Trophoblast cell (in vitro differentiated cells and primary cell): ENCODE data around the gene LBH.
A peak's percentile ranks its signal among the peaks of the same experiment; 100 is the strongest.

Experiments
- DNase-seq, 2 donors: peaks; one replicate each; pipeline ENCODE4 v3.0.0-alpha.2; 2016
- H2AFZ ChIP-seq: 2 replicates; pipeline ENCODE4 v1.6.1; 2013; ENCODE audit warnings: low read length, moderate library complexity, mild to moderate bottlenecking; ENCODE audit not compliant: insufficient read depth, poor library complexity
- H2AK5ac ChIP-seq: 2 replicates; pipeline ENCODE4 v1.6.1; 2013; ENCODE audit warnings: mild to moderate bottlenecking, low read length
- H2BK120ac ChIP-seq: 2 replicates; pipeline ENCODE4 v1.6.1; 2013; ENCODE audit warnings: low read length, mild to moderate bottlenecking, moderate library complexity; ENCODE audit not compliant: insufficient read depth, poor library complexity
- H2BK12ac ChIP-seq: 2 replicates; pipeline ENCODE4 v1.6.1; 2013; ENCODE audit warnings: mild to moderate bottlenecking, low read length, moderate library complexity
- H2BK5ac ChIP-seq: 2 replicates; pipeline ENCODE4 v1.6.1; 2013; ENCODE audit warnings: low read length, low read depth, moderate library complexity, mild to moderate bottlenecking; ENCODE audit not compliant: poor library complexity
- H3K14ac ChIP-seq: 2 replicates; pipeline ENCODE4 v1.6.1; 2013; ENCODE audit warnings: mild to moderate bottlenecking, low read length
- H3K18ac ChIP-seq: 2 replicates; pipeline ENCODE4 v1.6.1; 2013; ENCODE audit warnings: mild to moderate bottlenecking, low read length
- H3K23ac ChIP-seq: 2 replicates; pipeline ENCODE4 v1.6.1; 2013; ENCODE audit warnings: low read length
- H3K27ac ChIP-seq: 2 replicates; pipeline ENCODE4 v1.5.1; 2013; ENCODE audit warnings: low read depth, mild to moderate bottlenecking, inconsistent platforms, low read length, moderate library complexity
- H3K27me3 ChIP-seq: 2 replicates; pipeline ENCODE4 v1.6.1; 2013; ENCODE audit warnings: inconsistent platforms, mild to moderate bottlenecking, low read length, moderate library complexity; ENCODE audit not compliant: insufficient read depth
- H3K36me3 ChIP-seq, 2 experiments: 1 replicate in 1 of 2; 2 replicates in 1 of 2; pipeline ENCODE4 v1.6.1; 2013; ENCODE audit warnings: low read length in 2 of 2, mild to moderate bottlenecking in 2 of 2, moderate library complexity in 1 of 2; ENCODE audit not compliant: insufficient read depth in 2 of 2, control insufficient read depth in 1 of 2
- H3K4ac ChIP-seq: 2 replicates; pipeline ENCODE4 v1.6.1; 2013; ENCODE audit warnings: low read depth, mild to moderate bottlenecking, low read length, moderate library complexity
- H3K4me1 ChIP-seq, 2 experiments: 1 replicate in 1 of 2; 2 replicates in 1 of 2; pipeline ENCODE4 v1.6.1; 2013; ENCODE audit warnings: low read length in 2 of 2, mild to moderate bottlenecking in 2 of 2, moderate library complexity in 1 of 2; ENCODE audit not compliant: insufficient read depth in 2 of 2, control insufficient read depth in 1 of 2
- H3K4me2 ChIP-seq: 2 replicates; pipeline ENCODE4 v1.6.1; 2013; ENCODE audit warnings: inconsistent platforms, mild to moderate bottlenecking, low read length, moderate library complexity
- H3K4me3 ChIP-seq: 2 replicates; pipeline ENCODE4 v1.5.1; 2013; ENCODE audit warnings: mild to moderate bottlenecking, low read depth, low read length, inconsistent platforms
- H3K79me1 ChIP-seq: one replicate; pipeline ENCODE4 v1.6.1; 2013; ENCODE audit warnings: low read length
- H3K79me2 ChIP-seq: 2 replicates; pipeline ENCODE4 v1.6.1; 2013; ENCODE audit warnings: low read length, mild to moderate bottlenecking; ENCODE audit not compliant: control insufficient read depth, insufficient read depth, poor library complexity
- H3K9ac ChIP-seq: 2 replicates; pipeline ENCODE4 v1.6.1; 2013; ENCODE audit warnings: mild to moderate bottlenecking, low read length
- H3K9me3 ChIP-seq: 2 replicates; pipeline ENCODE4 v1.6.1; 2013; ENCODE audit warnings: low read depth, mild to moderate bottlenecking, control low read depth, inconsistent platforms, low read length; ENCODE audit not compliant: insufficient read depth
- H4K12ac ChIP-seq: 2 replicates; pipeline ENCODE4 v1.6.1; 2013; ENCODE audit warnings: low read depth, mild to moderate bottlenecking, low read length, moderate library complexity
- H4K8ac ChIP-seq: 2 replicates; pipeline ENCODE4 v1.6.1; 2013; ENCODE audit warnings: low read depth, mild to moderate bottlenecking, low read length, moderate library complexity
- H4K91ac ChIP-seq: one replicate; pipeline ENCODE4 v1.6.1; 2013; ENCODE audit warnings: low read depth, mild to moderate bottlenecking, low read length, moderate library complexity
- WGBS: extraction: QIAGEN DNeasy Blood & Tissue Kit; methylation state at CpG from one replicate; pipeline ENCODE4 v1.1.7; 2013; ENCODE audit warnings: missing lambda C conversion rate; ENCODE audit not compliant: insufficient read length, insufficient coverage; ENCODE audit errors: extremely low coverage; 5-methylcytosine and 5-hydroxymethylcytosine counted together

The LBH gene

GRCh38 chr2:30276455-30276911 is 45.1 kb downstream of the LBH start:
- H3K79me2 ChIP-seq, result no peaks in the 10 kb centered on the region
- H3K27me3 ChIP-seq, result no peaks in the 10 kb centered on the region
- no peak overlapping the region for H3K4ac ChIP-seq
- H3K18ac ChIP-seq, result no peak overlapping the region
- no peak overlapping the region for H3K9ac ChIP-seq
- no CpG with 5 or more reads among the region's 4 CpGs for WGBS
- DNase-seq, result no peak
- no peak overlapping the region for H3K23ac ChIP-seq
- no peaks in the 10 kb centered on the region for H3K9me3 ChIP-seq
- H3K27ac ChIP-seq, result no peak overlapping the region
- no peak overlapping the region for H4K91ac ChIP-seq
- peaks cover 8 to 16% of the 10 kb centered on the region in 2 experiments for H3K4me1 ChIP-seq
- H3K4me3 ChIP-seq, result no peak overlapping the region
- H3K79me1 ChIP-seq, result no peaks in the 10 kb centered on the region
- no peak overlapping the region for H2AFZ ChIP-seq
- no peak overlapping the region for H3K14ac ChIP-seq
- H2BK12ac ChIP-seq, result no peak overlapping the region
- no peak overlapping the region for H2AK5ac ChIP-seq
- H4K12ac ChIP-seq, result no peak overlapping the region
- no peak overlapping the region for H2BK5ac ChIP-seq
- no peak overlapping the region for H3K4me2 ChIP-seq
- no peak overlapping the region for H4K8ac ChIP-seq
- no peak overlapping the region for H2BK120ac ChIP-seq
- H3K36me3 ChIP-seq, result no peaks in the 10 kb centered on the region

DNA sequence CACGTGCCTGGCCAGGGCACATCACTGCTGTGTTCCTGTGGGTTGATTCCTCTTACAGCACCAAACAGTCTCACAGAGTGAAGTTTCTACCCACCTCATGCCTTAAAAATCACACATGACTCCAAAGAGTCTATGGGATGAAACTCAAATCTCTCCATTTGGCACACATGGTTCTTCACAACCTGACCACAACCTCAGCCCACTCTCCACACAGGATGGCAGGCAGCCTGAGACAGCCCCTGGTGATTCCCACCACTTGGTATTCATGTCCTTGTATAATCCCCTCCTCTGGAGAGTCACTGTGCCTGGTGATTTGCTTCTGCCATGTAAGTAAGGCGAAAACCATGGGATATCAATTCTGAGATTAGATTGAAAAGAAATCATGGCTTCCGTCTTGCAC is 46.2 kb downstream of the LBH start:
- H3K27me3 ChIP-seq, result no peaks in the 10 kb centered on the region
- H3K23ac ChIP-seq, result no peak overlapping the region
- H2BK12ac ChIP-seq, result no peak overlapping the region
- peaks cover 3% of the 10 kb centered on the region for H3K9me3 ChIP-seq
- H3K36me3 ChIP-seq, result no peaks in the 10 kb centered on the region
- H2BK120ac ChIP-seq, result no peak overlapping the region
- no peak for DNase-seq
- H3K4ac ChIP-seq, result no peak overlapping the region
- no peak overlapping the region for H4K12ac ChIP-seq
- H3K27ac ChIP-seq, result no peak overlapping the region
- no peaks in the 10 kb centered on the region for H3K79me2 ChIP-seq
- no peak overlapping the region for H4K91ac ChIP-seq
- H3K9ac ChIP-seq, result no peak overlapping the region
- H3K79me1 ChIP-seq, result no peaks in the 10 kb centered on the region
- H3K4me1 ChIP-seq, result peaks cover 8 to 18% of the 10 kb centered on the region in 2 experiments
- no peak overlapping the region for H2AFZ ChIP-seq
- H3K18ac ChIP-seq, result no peak overlapping the region
- no peak overlapping the region for H2AK5ac ChIP-seq
- H3K4me3 ChIP-seq, result no peak overlapping the region
- H3K14ac ChIP-seq, result no peak overlapping the region
- WGBS, result no CpG with 5 or more reads among the region's 3 CpGs
- H4K8ac ChIP-seq, result no peak overlapping the region
- H2BK5ac ChIP-seq, result no peak overlapping the region
- H3K4me2 ChIP-seq, result no peak overlapping the region

DNA sequence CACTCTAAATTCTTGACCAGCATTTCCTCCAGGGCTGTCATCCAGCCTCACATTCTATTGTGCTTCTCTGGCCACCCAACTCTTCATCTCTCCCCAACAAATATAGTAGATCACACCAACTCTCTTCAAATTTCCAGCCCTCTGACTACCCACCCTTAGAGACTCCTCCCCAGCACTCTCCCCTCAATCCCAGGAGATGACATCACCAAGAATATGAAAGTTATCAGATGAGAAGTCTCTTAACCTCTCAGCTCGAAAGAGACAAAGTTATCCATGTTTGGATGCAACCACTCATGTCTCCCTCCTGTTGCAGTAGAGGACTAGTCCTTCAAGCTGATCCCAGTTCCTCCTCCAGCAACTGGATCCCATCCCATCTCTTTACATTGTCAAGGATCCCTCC is 47.1 kb downstream of the LBH start:
- no CpG with 5 or more reads among the region's 1 CpG for WGBS
- Histone ChIP-seq H3K4me3 (no peak overlapping the region), H3K79me1 (no peaks in the 10 kb centered on the region), H2BK12ac (no peak overlapping the region), H2BK120ac (no peak overlapping the region), H3K14ac (no peak overlapping the region), H2AK5ac (no peak overlapping the region), H3K4ac (no peak overlapping the region), H3K9me3 (peaks cover 3% of the 10 kb centered on the region), H3K9ac (no peak overlapping the region), H2AFZ (no peak overlapping the region), H3K27me3 (no peaks in the 10 kb centered on the region), H3K36me3 (no peaks in the 10 kb centered on the region), H4K91ac (no peak overlapping the region), H3K79me2 (no peaks in the 10 kb centered on the region), H3K27ac (no peak overlapping the region), H3K4me2 (no peak overlapping the region), H3K18ac (no peak overlapping the region), H2BK5ac (no peak overlapping the region), H3K4me1 (peaks cover 3 to 12% of the 10 kb centered on the region in 2 experiments), H4K12ac (no peak overlapping the region), H3K23ac (no peak overlapping the region), H4K8ac (no peak overlapping the region)
- DNase-seq, result peak in 1 of 2 donors; percentile 13

DNA sequence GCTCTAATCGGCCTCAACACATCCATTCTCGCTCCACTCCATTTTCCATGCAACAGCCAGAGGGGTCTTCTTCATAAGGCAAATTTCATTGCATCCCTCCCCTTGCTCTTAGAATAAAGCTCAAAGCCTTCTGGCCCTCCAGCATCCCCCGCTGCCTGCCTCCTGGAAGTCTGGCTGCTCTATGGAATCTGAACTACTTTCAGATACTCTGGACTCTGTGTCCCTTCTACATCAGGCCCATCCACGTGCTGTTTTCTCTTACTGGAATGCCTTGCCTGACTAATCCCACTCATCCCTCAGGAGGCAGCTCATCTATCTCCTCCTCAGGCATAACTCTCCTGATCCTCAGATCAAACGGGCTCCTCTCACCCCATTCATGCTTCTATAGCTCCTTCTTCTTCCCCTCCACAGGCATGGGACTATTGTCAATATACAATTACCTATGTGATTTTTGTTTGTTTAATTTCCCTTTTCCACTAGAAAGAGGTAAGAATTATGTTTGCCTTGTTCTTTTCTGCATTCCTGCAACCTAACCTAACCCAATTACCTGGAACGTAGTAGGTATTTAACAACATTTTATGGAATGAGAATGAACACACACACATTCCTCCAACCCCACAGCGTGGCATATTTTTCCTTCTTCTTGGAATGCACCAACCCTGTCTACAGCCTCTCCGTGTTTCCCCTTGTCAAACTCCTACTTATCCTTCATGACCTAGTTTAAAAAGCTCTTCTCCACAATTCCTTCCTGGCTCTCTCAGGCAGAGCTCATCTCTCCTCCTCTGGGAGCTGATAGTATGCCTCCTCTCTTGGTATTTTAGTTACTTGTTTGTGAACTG is 49.5 kb downstream of the LBH start:
- Histone ChIP-seq H3K27me3 (no peaks in the 10 kb centered on the region), H3K4me1 (peaks cover 0 to 9% of the 10 kb centered on the region in 2 experiments), H3K23ac (no peak overlapping the region), H4K8ac (no peak overlapping the region), H4K12ac (no peak overlapping the region), H3K4me2 (no peak overlapping the region), H3K27ac (no peak overlapping the region), H3K79me1 (no peaks in the 10 kb centered on the region), H2AFZ (no peak overlapping the region), H3K9me3 (peaks cover 6% of the 10 kb centered on the region), H4K91ac (no peak overlapping the region), H2BK120ac (no peak overlapping the region), H2BK5ac (no peak overlapping the region), H3K4ac (no peak overlapping the region), H3K79me2 (no peaks in the 10 kb centered on the region), H2AK5ac (no peak overlapping the region), H3K4me3 (no peak overlapping the region), H3K36me3 (no peaks in the 10 kb centered on the region), H2BK12ac (no peak overlapping the region), H3K9ac (no peak overlapping the region), H3K14ac (no peak overlapping the region), H3K18ac (no peak overlapping the region)
- WGBS, result no CpG with 5 or more reads among the region's 8 CpGs
- peak; percentile 80 to 91 for DNase-seq
